Tibial artery (tissue), 4 donors: ENCODE measurements around the gene NEDD9.
A peak's percentile ranks its signal among the peaks of the same experiment; 100 is the strongest.

Source experiments
- DNase-seq, 2 donors: peaks; one replicate each; pipeline ENCODE4 v3.0.0-alpha.2; 2019
- H3K27ac ChIP-seq, 2 donors: fragments of 200-600 bp; sonication (generic) in 1 of 2; 1 replicate in 1 of 2; 2 replicates in 1 of 2; pipeline ENCODE4 v1.5.1; 2018 to 2019; ENCODE audit warnings: mild to moderate bottlenecking in 1 of 2
- H3K27me3 ChIP-seq, 2 donors: fragments of 200-600 bp; sonication (generic) in 1 of 2; one replicate each; pipeline versions ENCODE4 v1.5.1 to v1.6.0; 2016 to 2019
- H3K36me3 ChIP-seq, 3 donors: fragments of 200-600 bp; sonication (generic) in 2 of 3; one replicate each; pipeline ENCODE4 v1.5.1; 2016 to 2019; ENCODE audit warnings: mild to moderate bottlenecking in 2 of 3
- H3K4me1 ChIP-seq, 4 donors: fragments of 200-600 bp; sonication (generic) in 2 of 4; 1 replicate in 3 of 4; 2 replicates in 1 of 4; pipeline ENCODE4 v1.5.1; 2016 to 2019
- H3K4me3 ChIP-seq, 2 donors: fragments of 200-600 bp; sonication (generic) in 1 of 2; 1 replicate in 1 of 2; 2 replicates in 1 of 2; pipeline ENCODE4 v1.5.1; 2018 to 2019; ENCODE audit warnings: mild to moderate bottlenecking in 2 of 2
- H3K9me3 ChIP-seq, 3 donors: fragments of 200-600 bp; sonication (generic) in 1 of 3; one replicate each; pipeline ENCODE4 v1.5.1; 2016 to 2019
- CTCF ChIP-seq, 2 experiments: fragments of 200-600 bp in 1 of 2; fragments of 450-650 bp in 1 of 2; IDR thresholded peaks; one replicate each; pipeline ENCODE4 v1.5.1; 2017 to 2019; ENCODE audit warnings: antibody characterized with exemption in 2 of 2, mild to moderate bottlenecking in 1 of 2, moderate library complexity in 1 of 2
- intact Hi-C: fragments of 100-400 bp; cut with DNase I; formaldehyde crosslinking; loops from one replicate; pipeline ENCODE4 v1.15.0; 2023; ENCODE audit warnings: low total_unique reads

NEDD9 gene

GRCh38 chr6:11277275-11278206 is 45.1 kb upstream of the NEDD9 start:
- no peak for DNase-seq
- intact Hi-C loops, result no loop called here
- peak overlapping the region in 1 of 2 donors; percentile 7 for H3K27ac ChIP-seq

GRCh38 chr6:11276911-11277274 is 44.4 kb upstream of the NEDD9 start:
- intact Hi-C loops, result no loop called here
- DNase-seq, result no peak
- H3K27ac ChIP-seq, result peak overlapping the region in 1 of 2 donors; percentile 7
- no peak for TF ChIP-seq CTCF (IDR thresholded peaks at IDR 0.05)
- peaks cover 0 to 21% (median 10%) of the 10 kb centered on the region in 4 donors for H3K4me1 ChIP-seq
- H3K9me3 ChIP-seq, result no peaks in the 10 kb centered on the region
- no peaks in the 10 kb centered on the region for H3K27me3 ChIP-seq
- H3K4me3 ChIP-seq, result no peak overlapping the region
- H3K36me3 ChIP-seq, result no peaks in the 10 kb centered on the region

More at GRCh38 chr6:11277275-11278206, 45.1 kb upstream of the NEDD9 start:
- peaks cover 0 to 21% (median 10%) of the 10 kb centered on the region in 4 donors for H3K4me1 ChIP-seq
- no peaks in the 10 kb centered on the region for H3K27me3 ChIP-seq
- H3K36me3 ChIP-seq, result no peaks in the 10 kb centered on the region
- H3K9me3 ChIP-seq, result no peaks in the 10 kb centered on the region
- no peak for TF ChIP-seq CTCF (IDR thresholded peaks at IDR 0.05)
- H3K4me3 ChIP-seq, result no peak overlapping the region

- no peak for DNase-seq
- Histone ChIP-seq H3K9me3 (no peaks in the 10 kb centered on the region), H3K27me3 (no peaks in the 10 kb centered on the region), H3K4me1 (peaks cover 0 to 21% (median 10%) of the 10 kb centered on the region in 4 donors), H3K36me3 (no peaks in the 10 kb centered on the region), H3K27ac (no peak overlapping the region), H3K4me3 (no peak overlapping the region)
- no peak for TF ChIP-seq CTCF (IDR thresholded peaks at IDR 0.05)
- intact Hi-C loops, result no loop called here
Observed at GRCh38 chr6:11276228-11276627, 43.8 kb upstream of the NEDD9 start.

- H3K9me3 ChIP-seq, result no peaks in the 10 kb centered on the region
- H3K27me3 ChIP-seq, result no peaks in the 10 kb centered on the region
- TF ChIP-seq CTCF (IDR thresholded peaks at IDR 0.05), result no peak
- peaks cover 0 to 21% (median 10%) of the 10 kb centered on the region in 4 donors for H3K4me1 ChIP-seq
- H3K27ac ChIP-seq, result no peak overlapping the region
- H3K36me3 ChIP-seq, result no peaks in the 10 kb centered on the region
- no peak for DNase-seq
- no peak overlapping the region for H3K4me3 ChIP-seq
- intact Hi-C loops, result no loop called here
Observed at GRCh38 chr6:11275598-11275997, 43.1 kb upstream of the NEDD9 start.

GRCh38 chr6:11273406-11274065 is 41.1 kb upstream of the NEDD9 start:
- Histone ChIP-seq H3K27ac (no peak overlapping the region), H3K27me3 (no peaks in the 10 kb centered on the region), H3K4me3 (no peak overlapping the region), H3K36me3 (no peaks in the 10 kb centered on the region), H3K9me3 (no peaks in the 10 kb centered on the region), H3K4me1 (peaks cover 0 to 18% (median 10%) of the 10 kb centered on the region in 4 donors)
- no peak for DNase-seq
- intact Hi-C loops, result no loop called here
- no peak for TF ChIP-seq CTCF (IDR thresholded peaks at IDR 0.05)
